Erythroblast (primary cell): ENCODE measurements around the gene IL20.

Experiments
- DNase-seq, 2 experiments: peaks; one replicate each; lab custom pipeline; 2025; lab: John Stamatoyannopoulos, UW
- GATA1 ChIP-seq: IDR thresholded peaks from 2 replicates; pipeline ENCODE4 v1.6.1; 2011; ENCODE audit warnings: low read depth, mild to moderate bottlenecking, control low read depth, low read length, moderate library complexity
- POLR2A ChIP-seq: IDR thresholded peaks from 2 replicates; pipeline ENCODE4 v1.6.1; 2011; ENCODE audit warnings: mild to moderate bottlenecking, low read length

IL20 gene

DNA sequence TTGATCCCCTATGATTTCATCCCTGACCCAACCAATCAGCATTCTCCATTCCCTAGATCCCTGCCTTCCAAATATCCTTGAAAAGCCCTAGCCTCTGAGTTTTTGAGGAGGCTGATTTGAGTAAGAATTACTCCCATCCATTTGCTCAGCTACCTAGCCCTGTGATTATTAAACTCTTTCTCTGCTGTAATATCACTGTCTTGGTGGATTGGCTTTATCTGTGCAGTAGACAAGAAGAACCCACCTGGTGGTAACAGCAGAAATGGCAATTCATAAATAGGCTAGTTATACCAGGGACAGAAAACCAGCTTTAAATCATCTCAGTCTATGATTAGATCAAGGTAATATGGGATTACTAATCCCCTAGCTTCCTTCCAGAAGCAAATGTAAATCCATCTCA, 13.0 kb downstream of the IL20 start:
- TF ChIP-seq GATA1 (no peak), POLR2A (no peak)
- DNase-seq, result peak in 1 of 2 experiments; percentile 16

GRCh38 chr1:206880314-206880713, 14.9 kb downstream of the IL20 start:
- no peak for TF ChIP-seq POLR2A

GRCh38 chr1:206882555-206882954, 17.1 kb downstream of the IL20 start:
- no peak for TF ChIP-seq POLR2A
- no peak for TF ChIP-seq GATA1
- DNase-seq, result no peak

More at GRCh38 chr1:206880314-206880713, 14.9 kb downstream of the IL20 start:
- no peak for DNase-seq

DNA sequence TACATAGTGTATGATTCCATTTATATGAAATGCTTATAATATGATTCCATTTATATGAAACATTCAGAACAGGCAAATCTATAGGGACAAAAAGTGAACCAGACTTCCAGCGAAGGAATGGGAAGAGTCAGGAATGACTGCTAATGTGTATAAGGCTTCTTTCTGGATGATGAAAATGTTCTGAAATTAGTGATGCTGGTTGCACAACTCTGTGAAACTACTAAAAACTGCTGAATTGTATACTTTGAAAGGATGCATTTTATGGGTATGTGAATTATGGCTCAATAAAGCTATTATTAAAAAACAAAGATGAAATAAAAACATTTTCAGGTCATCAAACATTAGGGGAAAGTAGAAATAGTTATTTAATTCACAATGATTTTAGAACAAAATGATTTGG, 17.7 kb downstream of the IL20 start:
- DNase-seq, result peak in 1 of 2 experiments; percentile 17
- no peak for TF ChIP-seq POLR2A
- no peak for TF ChIP-seq GATA1

DNA sequence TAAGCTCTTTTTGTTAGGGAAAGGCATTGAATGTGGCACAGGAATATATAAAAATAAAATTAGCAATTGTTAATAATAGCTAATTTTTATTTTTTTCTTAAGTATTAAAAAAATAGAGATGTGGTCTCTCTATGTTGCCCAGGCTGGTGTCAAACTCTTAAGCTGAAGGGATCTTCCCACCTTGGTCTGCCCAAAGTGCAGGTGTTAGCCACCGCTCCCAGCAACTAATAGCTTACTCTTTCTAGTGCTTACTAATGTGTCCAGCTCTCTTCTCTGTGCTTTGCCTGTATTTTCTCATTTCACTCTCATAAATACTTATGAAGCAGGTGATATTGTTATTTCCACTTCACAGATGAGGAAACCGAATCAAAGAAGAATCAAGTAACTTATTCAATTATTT, 18.5 kb downstream of the IL20 start:
- TF ChIP-seq GATA1 (no peak), POLR2A (no peak)
- DNase-seq, result no peak

DNA sequence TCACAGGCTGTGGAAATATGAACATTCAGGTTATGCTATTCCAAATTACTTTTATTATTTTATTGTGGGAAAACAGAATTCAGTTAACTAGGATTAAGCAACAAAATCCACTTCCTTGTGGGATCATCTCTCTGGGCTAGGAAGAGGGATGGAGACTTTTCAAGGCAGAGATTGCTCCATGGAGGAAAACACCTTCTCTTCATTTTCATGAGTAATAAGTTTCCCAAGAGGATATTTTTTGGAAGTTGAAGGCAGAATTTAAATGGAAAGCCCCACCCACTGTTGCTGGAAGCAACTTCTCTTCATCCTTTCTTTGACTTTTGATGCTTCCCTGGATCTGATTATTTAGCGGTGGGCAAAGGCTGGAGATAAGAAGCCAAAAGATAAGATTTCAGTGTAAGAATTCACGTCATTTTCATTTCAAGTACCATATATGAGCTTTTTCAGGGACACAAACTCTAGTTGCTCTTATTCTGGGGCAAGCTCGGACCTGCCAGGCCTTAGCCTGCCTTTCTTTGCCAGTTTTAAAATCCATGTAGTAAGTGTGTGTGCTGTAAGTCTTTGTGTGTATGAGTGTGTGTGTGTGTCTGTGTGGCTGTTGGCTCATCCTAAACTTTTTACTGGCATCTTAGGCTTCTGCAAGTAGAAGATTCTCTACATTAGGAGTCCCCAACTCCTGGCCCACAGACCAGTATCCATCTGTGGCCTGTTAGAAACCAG, 20.1 kb downstream of the IL20 start:
- DNase-seq, result no peak
- TF ChIP-seq GATA1 (no peak), POLR2A (no peak)

GRCh38 chr1:206886831-206887230, 21.4 kb downstream of the IL20 start:
- no peak for DNase-seq
- TF ChIP-seq GATA1 (no peak), POLR2A (no peak)

DNA sequence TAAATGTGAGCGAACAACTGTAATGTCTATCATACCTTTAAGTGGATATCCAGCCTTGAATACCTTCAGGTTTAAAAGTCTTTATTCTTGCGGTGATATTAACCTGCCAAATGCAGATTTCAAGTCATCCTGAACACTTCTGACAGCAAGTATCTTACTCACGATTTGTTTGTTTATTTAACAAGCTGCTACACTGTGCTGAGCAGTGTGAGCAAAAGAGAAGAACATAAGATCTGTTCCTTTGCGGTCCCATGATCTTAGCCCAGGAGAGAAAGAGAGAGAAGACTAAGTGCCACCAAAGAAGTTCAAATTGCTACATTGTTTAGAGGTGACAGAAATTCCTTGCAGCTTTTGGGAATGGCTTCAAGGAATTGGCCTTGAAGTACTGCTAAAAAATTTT, 22.3 kb downstream of the IL20 start:
- no peak for TF ChIP-seq POLR2A
- no peak for TF ChIP-seq GATA1
- no peak for DNase-seq

- DNase-seq, result no peak
- TF ChIP-seq POLR2A (no peak), GATA1 (no peak)
Measured at GRCh38 chr1:206890125-206891060, 25.0 kb downstream of the IL20 start.

GRCh38 chr1:206891412-206891811, 26.0 kb downstream of the IL20 start:
- TF ChIP-seq POLR2A (no peak), GATA1 (no peak)
- DNase-seq, result no peak

GRCh38 chr1:206892351-206892984, 27.0 kb downstream of the IL20 start:
- TF ChIP-seq POLR2A, result no peak
- DNase-seq, result no peak

- TF ChIP-seq GATA1 (no peak), POLR2A (no peak)
- DNase-seq, result no peak
Measured at GRCh38 chr1:206893380-206893779, 28.0 kb downstream of the IL20 start.

DNA sequence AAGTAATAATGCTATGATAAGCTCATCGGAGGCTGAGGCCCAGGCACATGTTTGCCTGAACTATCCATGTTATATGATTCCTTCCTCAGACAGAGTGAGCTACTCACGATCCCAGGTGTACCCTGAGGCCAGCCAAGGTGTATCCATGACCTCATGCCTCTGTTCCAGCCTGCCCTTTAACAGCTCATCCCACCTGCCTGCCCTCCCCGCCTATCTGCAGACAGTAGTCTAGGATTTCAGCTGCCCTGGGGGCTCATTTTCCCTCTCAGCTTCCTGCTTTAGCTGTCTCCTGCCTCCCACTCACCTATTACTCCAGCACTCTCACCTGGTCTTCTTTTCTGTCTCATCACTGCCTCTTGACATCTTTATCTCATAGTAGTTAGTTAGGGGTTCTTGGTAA, 29.9 kb downstream of the IL20 start:
- DNase-seq, result no peak
- no peak for TF ChIP-seq POLR2A
- TF ChIP-seq GATA1, result no peak

DNA sequence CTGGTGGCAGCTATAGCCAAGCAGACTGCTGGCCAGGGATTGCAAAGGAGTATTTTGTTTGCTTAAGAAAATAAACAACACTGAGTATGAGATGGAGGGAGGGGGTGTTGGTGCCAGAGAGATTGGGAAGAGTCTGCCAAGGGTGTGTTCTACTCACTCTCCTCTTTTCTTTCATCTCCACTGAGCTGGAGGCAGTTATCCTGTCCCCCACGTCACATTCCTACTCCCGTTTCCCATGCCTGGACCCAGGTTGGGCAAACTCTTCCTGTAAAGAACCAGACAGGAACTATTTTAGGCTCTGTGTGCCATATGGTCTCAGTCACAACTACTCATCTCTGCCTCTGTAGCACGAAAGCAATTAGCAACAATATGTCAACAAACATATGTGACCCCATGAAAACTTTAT, 30.4 kb downstream of the IL20 start:
- DNase-seq, result no peak
- TF ChIP-seq GATA1, result no peak
- TF ChIP-seq POLR2A, result no peak

GRCh38 chr1:206896261-206896660, 30.8 kb downstream of the IL20 start:
- no peak for DNase-seq
- TF ChIP-seq GATA1 (no peak), POLR2A (no peak)
